ENCODE measurements around the gene BRD3.

Gene BRD3

GRCh38 chr9:134031783-134032182 lies 36.0 kb downstream of the BRD3 start:
- TF ChIP-seq, protein P1, sequence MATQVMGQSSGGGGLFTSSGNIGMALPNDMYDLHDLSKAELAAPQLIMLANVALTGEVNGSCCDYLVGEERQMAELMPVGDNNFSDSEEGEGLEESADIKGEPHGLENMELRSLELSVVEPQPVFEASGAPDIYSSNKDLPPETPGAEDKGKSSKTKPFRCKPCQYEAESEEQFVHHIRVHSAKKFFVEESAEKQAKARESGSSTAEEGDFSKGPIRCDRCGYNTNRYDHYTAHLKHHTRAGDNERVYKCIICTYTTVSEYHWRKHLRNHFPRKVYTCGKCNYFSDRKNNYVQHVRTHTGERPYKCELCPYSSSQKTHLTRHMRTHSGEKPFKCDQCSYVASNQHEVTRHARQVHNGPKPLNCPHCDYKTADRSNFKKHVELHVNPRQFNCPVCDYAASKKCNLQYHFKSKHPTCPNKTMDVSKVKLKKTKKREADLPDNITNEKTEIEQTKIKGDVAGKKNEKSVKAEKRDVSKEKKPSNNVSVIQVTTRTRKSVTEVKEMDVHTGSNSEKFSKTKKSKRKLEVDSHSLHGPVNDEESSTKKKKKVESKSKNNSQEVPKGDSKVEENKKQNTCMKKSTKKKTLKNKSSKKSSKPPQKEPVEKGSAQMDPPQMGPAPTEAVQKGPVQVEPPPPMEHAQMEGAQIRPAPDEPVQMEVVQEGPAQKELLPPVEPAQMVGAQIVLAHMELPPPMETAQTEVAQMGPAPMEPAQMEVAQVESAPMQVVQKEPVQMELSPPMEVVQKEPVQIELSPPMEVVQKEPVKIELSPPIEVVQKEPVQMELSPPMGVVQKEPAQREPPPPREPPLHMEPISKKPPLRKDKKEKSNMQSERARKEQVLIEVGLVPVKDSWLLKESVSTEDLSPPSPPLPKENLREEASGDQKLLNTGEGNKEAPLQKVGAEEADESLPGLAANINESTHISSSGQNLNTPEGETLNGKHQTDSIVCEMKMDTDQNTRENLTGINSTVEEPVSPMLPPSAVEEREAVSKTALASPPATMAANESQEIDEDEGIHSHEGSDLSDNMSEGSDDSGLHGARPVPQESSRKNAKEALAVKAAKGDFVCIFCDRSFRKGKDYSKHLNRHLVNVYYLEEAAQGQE (IDR thresholded peaks at IDR 0.05; ENCODE audit: insufficient read depth in 1 of 2, low read depth in 2 of 2, low read length in 2 of 2) = no peak
- TF ChIP-seq SIN3A (IDR thresholded peaks at IDR 0.05; ENCODE audit: borderline replicate concordance, insufficient read depth, low read length) = no peak
- TF ChIP-seq POLR2AphosphoS5 (IDR thresholded peaks at IDR 0.05; ENCODE audit: low read depth, low read length) = no peak
- no peak for TF ChIP-seq FOXP2 (optimal IDR thresholded peaks at IDR 0.05; ENCODE audit: borderline replicate concordance, extremely low read depth, extremely low read length, insufficient read depth)
- TF ChIP-seq TAF1 (IDR thresholded peaks at IDR 0.05; ENCODE audit: borderline replicate concordance, insufficient read depth, low read length) = no peak

- no peak for TF ChIP-seq TAF1 (IDR thresholded peaks at IDR 0.05; ENCODE audit: borderline replicate concordance, insufficient read depth, low read length)
- TF ChIP-seq, protein P1 (IDR thresholded peaks at IDR 0.05; ENCODE audit: insufficient read depth in 1 of 2, low read depth in 2 of 2, low read length in 2 of 2) = no peak
These were observed 36.9 kb downstream of the BRD3 start for GRCh38 chr9:134030821-134031470.

DNA sequence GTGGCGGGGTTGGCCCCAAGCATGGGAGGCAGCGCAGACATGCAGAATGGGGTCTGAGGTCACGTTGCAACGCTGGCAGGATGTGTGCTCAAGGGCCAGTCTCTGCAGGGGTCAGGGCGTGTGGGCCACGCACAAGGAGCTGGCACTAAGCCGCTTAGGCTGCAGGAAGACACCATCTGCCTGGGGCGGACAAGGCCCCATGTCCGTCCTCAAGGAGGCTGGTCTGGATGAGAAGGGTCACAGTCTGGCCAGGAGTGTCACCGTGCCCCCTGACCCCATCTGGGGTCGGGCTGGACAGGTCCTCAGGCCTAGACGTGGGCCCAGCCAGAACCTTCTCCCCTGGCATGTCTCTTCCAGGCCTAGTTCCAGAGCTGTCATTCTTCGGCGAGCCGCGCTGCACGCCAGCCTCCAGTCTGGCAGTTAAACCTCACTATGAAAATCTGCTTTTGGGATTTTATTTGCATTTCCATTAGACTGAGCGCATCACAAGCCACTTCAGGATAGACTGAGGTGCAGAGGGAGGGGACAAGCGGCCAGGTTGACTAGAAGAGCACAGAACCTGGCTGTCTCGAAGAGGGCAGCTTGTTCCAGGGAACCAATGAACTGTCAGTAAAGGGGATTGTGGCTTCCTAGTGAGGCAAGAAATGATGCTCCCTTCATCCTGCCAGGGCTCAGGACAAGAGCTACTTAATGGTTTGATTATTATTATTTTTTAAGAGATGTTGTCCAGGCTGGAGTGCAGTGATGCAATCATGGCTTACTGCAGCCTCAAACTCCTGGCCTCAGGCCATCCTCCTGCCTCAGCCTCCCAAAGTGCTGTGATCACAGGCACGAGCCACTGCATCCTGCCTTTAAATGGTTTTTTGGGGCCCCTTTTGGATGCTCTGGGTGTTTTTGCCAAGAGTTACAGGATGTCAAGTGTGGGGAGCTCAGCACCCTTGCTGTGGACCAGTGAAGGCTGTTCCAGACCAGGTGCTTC lies 38.3 kb downstream of the BRD3 start:
- TF ChIP-seq POLR2AphosphoS5 (IDR thresholded peaks at IDR 0.05; ENCODE audit: low read depth, low read length) (no peak), FOXP2 (optimal IDR thresholded peaks at IDR 0.05; ENCODE audit: borderline replicate concordance, extremely low read depth, extremely low read length, insufficient read depth) (no peak), TAF1 (IDR thresholded peaks at IDR 0.05; ENCODE audit: borderline replicate concordance, insufficient read depth, low read length) (no peak), SIN3A (IDR thresholded peaks at IDR 0.05; ENCODE audit: borderline replicate concordance, insufficient read depth, low read length) (no peak)
- TF ChIP-seq, protein P1 (IDR thresholded peaks at IDR 0.05; ENCODE audit: insufficient read depth in 1 of 2, low read depth in 2 of 2, low read length in 2 of 2) = no peak

DNA sequence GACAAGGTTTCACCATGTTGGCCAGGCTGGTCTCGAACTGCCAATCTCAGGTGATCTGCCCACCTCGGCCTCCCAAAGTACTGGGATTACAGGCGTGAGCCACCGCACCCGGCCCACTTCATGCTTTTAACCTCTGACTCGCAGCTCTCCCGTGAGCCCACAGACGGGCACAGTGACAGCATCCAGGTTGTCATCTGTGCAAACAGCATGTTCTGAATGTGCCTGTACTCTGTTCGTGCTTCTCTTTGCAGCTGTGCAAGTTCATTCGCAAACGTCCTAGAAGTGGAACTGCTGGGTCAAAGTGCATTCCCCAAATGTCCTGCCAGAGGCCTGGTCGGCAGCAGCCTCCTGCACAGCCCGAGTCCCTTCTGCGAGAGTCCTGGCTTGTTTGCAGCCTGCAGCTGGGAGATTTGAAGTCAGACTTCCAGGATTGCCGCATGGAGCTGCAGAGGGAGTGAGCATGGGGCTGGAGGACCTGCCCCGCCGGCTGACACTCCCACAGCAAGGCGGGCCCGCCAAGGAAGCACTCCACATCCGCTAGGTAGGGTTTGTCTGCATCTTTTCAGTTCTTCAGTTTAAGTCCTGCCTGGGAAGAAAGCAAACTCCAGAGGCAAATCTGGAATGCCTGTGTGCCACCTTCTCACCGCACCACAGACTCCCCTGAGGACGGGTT lies 39.1 kb downstream of the BRD3 start:
- no peak for TF ChIP-seq SIN3A (IDR thresholded peaks at IDR 0.05; ENCODE audit: borderline replicate concordance, insufficient read depth, low read length)
- TF ChIP-seq FOXP2 (optimal IDR thresholded peaks at IDR 0.05; ENCODE audit: borderline replicate concordance, extremely low read depth, extremely low read length, insufficient read depth) = no peak
- TF ChIP-seq, protein P1 (IDR thresholded peaks at IDR 0.05; ENCODE audit: insufficient read depth in 1 of 2, low read depth in 2 of 2, low read length in 2 of 2) = no peak
- no peak for TF ChIP-seq TAF1 (IDR thresholded peaks at IDR 0.05; ENCODE audit: borderline replicate concordance, insufficient read depth, low read length)
- no peak for TF ChIP-seq POLR2AphosphoS5 (IDR thresholded peaks at IDR 0.05; ENCODE audit: low read depth, low read length)

All from PFSK-1 (cell line).